GM18868 (cell line): ENCODE measurements around the gene SPC24.
A peak's percentile ranks its signal among the peaks of the same experiment; 100 is the strongest.
"Not testable (repeated sequence)": the region's sequence is repeated elsewhere in the genome, so short reads cannot be mapped to it uniquely, and the experiment has no call there.

Source experiments
- ATAC-seq: cut with Tn5 transposase; IDR thresholded peaks from one replicate; pipeline ENCODE4 v1.9.1; 2021; ENCODE audit warnings: mild to moderate bottlenecking, moderate library complexity; ENCODE audit not compliant: unreplicated experiment

SPC24 gene

DNA sequence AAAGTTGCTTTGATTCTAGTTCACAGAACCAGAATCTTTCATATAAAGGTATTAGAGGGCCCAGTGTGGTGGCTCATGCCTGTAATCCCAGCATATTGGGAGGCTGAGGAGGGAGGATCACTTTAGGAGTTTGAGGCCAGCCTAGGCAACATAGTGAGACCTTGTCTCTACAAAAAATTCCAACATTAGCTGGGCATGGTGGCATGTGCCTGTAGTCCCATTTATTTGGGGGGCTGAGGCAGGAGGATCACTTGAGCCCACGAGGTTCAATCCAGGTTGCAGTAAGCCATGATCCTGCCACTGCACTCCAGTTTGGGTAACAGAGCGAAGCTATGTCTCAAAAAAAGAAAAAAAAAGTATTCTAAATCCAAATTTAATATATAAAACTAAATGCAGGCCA lies 57.3 kb downstream of the SPC24 start:
- ATAC-seq: no peak

- ATAC-seq: not testable (repeated sequence)
Measured at GRCh38 chr19:11097367-11097766, 58.2 kb downstream of the SPC24 start.

- ATAC-seq: peak; percentile 42
Measured at GRCh38 chr19:11096210-11096841, 59.3 kb downstream of the SPC24 start.
